K562 (cell line): ENCODE data around the gene PYGO2. TPM values are rescaled to one million over a fixed set of nuclear protein-coding genes. Genes with fewer than 3 reads are reported as not detected.

ENCODE experiments used
- ATAC-seq: fragments of 200-7000 bp; cut with Tn5 transposase; 3 replicates; pipeline ENCODE4 v1.9.1; 2020; ENCODE audit warnings: moderate library complexity
- BruUV-seq: library from RNA; stranded (reverse); fragments of 400-500 nt; replicated peaks from 2 replicates; lab custom pipeline; 2021; lab: Mats Ljungman, UMichigan
- CTCF ChIA-PET: fragments of 300-600 bp; formaldehyde crosslinking; extraction: SDS; loops from one replicate; lab custom pipeline; 2021; ENCODE audit warnings: low intra/inter-chr PET ratio; lab: Yijun Ruan, JAX
- POLR2A ChIA-PET: fragments of 300-600, 350-650 bp; sonication (Branson Sonifier 250); formaldehyde crosslinking; extraction: SDS; loops from one replicate; lab custom pipeline; 2021; ENCODE audit warnings: antibody characterized with exemption, inconsistent platforms; lab: Yijun Ruan, JAX
- DNase-seq, 4 experiments: peaks; one replicate each; pipeline versions ENCODE4 v3.0.0 to v3.0.0-alpha.2; 2011 to 2018; ENCODE audit warnings: low spot score in 3 of 4, mixed read lengths in 3 of 4; ENCODE audit errors: extremely low read depth in 1 of 4
- FAIRE-seq: peaks from 2 replicates; lab custom pipeline; 2011; peaks lifted over from hg19 to GRCh38; lab: Jason Lieb, UNC
- H2AFZ ChIP-seq: 2 replicates; pipeline ENCODE4 v1.6.0; 2011; ENCODE audit warnings: low read depth, low read length, control low read depth, inconsistent platforms
- H3K27ac ChIP-seq: fragments of 200-600 bp; 3 replicates; pipeline ENCODE4 v1.8.0; 2011; ENCODE audit warnings: low read depth, mild to moderate bottlenecking, control low read depth, inconsistent platforms, low read length, moderate library complexity, mixed read lengths; ENCODE audit errors: extremely low read depth
- H3K27me3 ChIP-seq, 2 experiments: fragments of 300-600 bp in 1 of 2; 2 replicates in 1 of 2; 3 replicates in 1 of 2; pipeline versions ENCODE4 v1.6.0 to v1.8.0; 2011; ENCODE audit warnings: inconsistent platforms in 2 of 2, low read length in 2 of 2, mild to moderate bottlenecking in 1 of 2, mixed read lengths in 1 of 2, moderate library complexity in 1 of 2; ENCODE audit not compliant: control insufficient read depth in 2 of 2, insufficient read depth in 2 of 2
- H3K36me3 ChIP-seq: fragments of 300-600 bp; 3 replicates; pipeline ENCODE4 v1.8.0; 2011; ENCODE audit warnings: mild to moderate bottlenecking, low read length, inconsistent platforms; ENCODE audit not compliant: control insufficient read depth, insufficient read depth
- H3K4me1 ChIP-seq, 2 experiments: fragments of 200-600 bp in 1 of 2; replicated peaks in 1 of 2; 2 replicates in 1 of 2; 3 replicates in 1 of 2; pipeline versions ENCODE4 v1.5.1 to v1.8.0; 2011; ENCODE audit warnings: inconsistent platforms in 2 of 2, low read length in 2 of 2, mild to moderate bottlenecking in 1 of 2, mixed read lengths in 1 of 2, moderate library complexity in 1 of 2; ENCODE audit not compliant: control insufficient read depth in 2 of 2, insufficient read depth in 2 of 2
- H3K4me2 ChIP-seq: 2 replicates; pipeline ENCODE4 v1.6.1; 2011; ENCODE audit warnings: low read length, control low read depth, inconsistent platforms, mixed read lengths; ENCODE audit not compliant: insufficient read depth
- H3K4me3 ChIP-seq: fragments of 200-600 bp; sonication (generic), shearing (Covaris generic); 2 replicates; pipeline ENCODE4 v1.5.1; 2016; ENCODE audit warnings: control low read depth, inconsistent platforms
- H3K79me2 ChIP-seq: fragments of 200-600 bp; 3 replicates; pipeline ENCODE4 v1.8.0; 2011; ENCODE audit warnings: low read length, inconsistent platforms; ENCODE audit not compliant: control insufficient read depth, insufficient read depth
- H3K9ac ChIP-seq, 2 experiments: 2 replicates each; pipeline versions ENCODE4 v1.6.0 to v1.6.1; 2011; ENCODE audit warnings: low read depth in 2 of 2, low read length in 2 of 2, control low read depth in 1 of 2, inconsistent platforms in 1 of 2, mild to moderate bottlenecking in 1 of 2, mixed read lengths in 1 of 2; ENCODE audit not compliant: insufficient read depth in 1 of 2
- H3K9me1 ChIP-seq: one replicate; pipeline ENCODE4 v1.6.0; 2011; ENCODE audit warnings: inconsistent platforms, mild to moderate bottlenecking, low read length, moderate library complexity; ENCODE audit not compliant: control insufficient read depth, insufficient read depth
- H3K9me3 ChIP-seq: replicated peaks from 2 replicates; pipeline ENCODE4 v1.5.1; 2011; ENCODE audit warnings: low read depth, low read length, inconsistent platforms; ENCODE audit not compliant: control insufficient read depth, insufficient read depth
- H4K20me1 ChIP-seq: replicated peaks from 2 replicates; pipeline ENCODE4 v1.6.1; 2011; ENCODE audit warnings: low read length, inconsistent platforms, mixed read lengths; ENCODE audit not compliant: control insufficient read depth, insufficient read depth
- CCNT2 ChIP-seq: IDR thresholded peaks from 2 replicates; pipeline ENCODE4 v1.6.1; 2011; ENCODE audit warnings: borderline replicate concordance, low read depth, mild to moderate bottlenecking, moderate library complexity, mixed read lengths, low read length; ENCODE audit not compliant: insufficient read length; ENCODE audit errors: extremely low read depth
- HDAC3 ChIP-seq: fragments of 450-650 bp; IDR thresholded peaks from 2 replicates; pipeline ENCODE4 v1.6.1; 2018; ENCODE audit warnings: borderline replicate concordance, mild to moderate bottlenecking, moderate library complexity; ENCODE audit not compliant: partially characterized antibody
- XRCC3 ChIP-seq: fragments of 450-650 bp; IDR thresholded peaks from 2 replicates; pipeline ENCODE4 v1.6.1; 2017; ENCODE audit warnings: mild to moderate bottlenecking, moderate library complexity
- XRCC5 ChIP-seq: fragments of 200-400 bp; formaldehyde crosslinking; IDR thresholded peaks from 2 replicates; pipeline ENCODE4 v1.6.1; 2017; ENCODE audit warnings: low read depth, mild to moderate bottlenecking, low read length
- ZNF717 ChIP-seq: fragments of 250-450 bp; sonication (Bioruptor Pico); IDR thresholded peaks from 2 replicates; pipeline ENCODE4 v1.5.0; 2021
- WGBS: fragments of 100-300 bp; shearing (Covaris generic); methylation state at CpG from one replicate; pipeline ENCODE4 v1.1.6; 2016; ENCODE audit warnings: low coverage, mixed read lengths; ENCODE audit not compliant: insufficient coverage; ENCODE audit errors: missing lambda C conversion rate; 5-methylcytosine and 5-hydroxymethylcytosine counted together
- in situ Hi-C: fragments of 300-500 bp; cut with MboI; formaldehyde crosslinking; loops from 4 replicates; pipeline ENCODE4 v1.15.0; 2018; ENCODE audit warnings: inconsistent platforms, mixed read lengths
- intact Hi-C: fragments of 100-400 bp; cut with micrococcal nuclease; formaldehyde crosslinking; loops from 2 replicates; pipeline ENCODE4 v1.14.2; 2022
- polyA plus RNA-seq, 8 experiments: library from polyadenylated mRNA; depleted of rRNA in 4 of 8; stranded (reverse) in 5 of 8; unstranded in 3 of 8; fragments of >200 nt; fragmentation: Nextera tagmentation in 2 of 8; fragmentation: Illumina TruSeq in 1 of 8; extraction: Ambion mirVana in 2 of 8; extraction: Trizol in 1 of 8; gene quantifications; 2 replicates each; pipeline versions ENCODE4 v1.2.1 to v1.2.3, GENCODE V29; 2011 to 2014; ENCODE audit warnings: inconsistent platforms in 1 of 8, missing spikeins in 1 of 8
- total RNA-seq, 7 experiments: library from RNA; depleted of rRNA in 6 of 7; stranded (reverse); fragments of >200 nt in 6 of 7; fragmentation: Illumina TruSeq in 2 of 7; extraction: Trizol in 2 of 7; gene quantifications; 2 replicates each; pipeline versions ENCODE4 v1.2.1 to v1.2.3, GENCODE V29; 2011 to 2021; ENCODE audit warnings: low replicate concordance in 1 of 7

The PYGO2 gene
- total and polyA plus RNA-seq, 9 of the 15 experiments (the other 6 are each of a cell fraction or from before 2014, with no cell fraction given) = 8.3 to 36.2 (median 18.2) TPM

- DNase-seq (no peak), ATAC-seq (no peak), FAIRE-seq (no peak)
- Histone ChIP-seq H3K9me3 (peaks cover 4% of the 10 kb centered on the region), H3K27me3 (no peaks in the 10 kb centered on the region; a peak in 2 of 5 replicates), H3K9ac (no peak overlapping the region), H3K4me2 (no peak overlapping the region), H2AFZ (no peak overlapping the region), H3K4me3 (no peak overlapping the region), H4K20me1 (no peaks in the 10 kb centered on the region), H3K27ac (no peak overlapping the region), H3K4me1 (no peaks in the 10 kb centered on the region; a peak in 2 of 5 replicates), H3K79me2 (no peaks in the 10 kb centered on the region), H3K36me3 (no peaks in the 10 kb centered on the region), H3K9me1 (no peaks in the 10 kb centered on the region)
- WGBS = 13% methylated on average over 8 of the region's 8 CpGs
- no peak for TF ChIP-seq ZNF717
- no peak for TF ChIP-seq XRCC3
- TF ChIP-seq HDAC3 = no peak
- no peak for TF ChIP-seq XRCC5
- no peak for TF ChIP-seq CCNT2
- BruUV-seq = no TSS peak
- intact Hi-C loops (no loop called here), in situ Hi-C loops (no loop called here)
- POLR2A ChIA-PET = interaction anchor here (1.6 kb wide), 1 partner anchor 31 kb away, joined by 3 read pairs; no protein-coding TSS in a partner anchor
- CTCF ChIA-PET = no interaction called here
Measured at GRCh38 chr1:154911691-154912550, 49.7 kb downstream of the PYGO2 start.
